Stomach (tissue), 9 donors: ENCODE results near the gene PDK3. TPM values are rescaled to one million over a fixed set of nuclear protein-coding genes. Genes with fewer than 3 reads are reported as not detected.

Source experiments
- DNase-seq, 2 donors: peaks; one replicate each; pipeline versions ENCODE4 v3.0.0 to v3.0.0-alpha.2; 2013 to 2019
- H3K27ac ChIP-seq, 5 donors: fragments of 200-600 bp in 4 of 5; sonication (generic) in 4 of 5; one replicate each; pipeline ENCODE4 v1.5.1; 2013 to 2019; ENCODE audit warnings: mild to moderate bottlenecking in 1 of 5, moderate library complexity in 1 of 5
- H3K27me3 ChIP-seq, 3 donors: fragments of 200-600 bp; sonication (generic); one replicate each; pipeline ENCODE4 v1.5.1; 2017 to 2019; ENCODE audit warnings: mixed run types in 1 of 3
- H3K36me3 ChIP-seq, 4 donors: fragments of 200-600 bp; sonication (generic); 1 replicate in 3 of 4; 2 replicates in 1 of 4; pipeline ENCODE4 v1.5.1; 2016 to 2019
- H3K4me1 ChIP-seq, 4 donors: fragments of 200-600 bp; sonication (generic); one replicate each; pipeline ENCODE4 v1.5.1; 2016 to 2019
- H3K4me3 ChIP-seq, 4 donors: fragments of 200-600 bp; sonication (generic) in 3 of 4; one replicate each; pipeline ENCODE4 v1.5.1; 2016 to 2019; ENCODE audit warnings: mild to moderate bottlenecking in 1 of 4
- H3K9me3 ChIP-seq, 4 donors: fragments of 200-600 bp; sonication (generic); one replicate each; pipeline ENCODE4 v1.5.1; 2016 to 2019
- CTCF ChIP-seq, 7 experiments: fragments of 450-650 bp in 4 of 7; fragments of 200-600 bp in 3 of 7; sonication (generic) in 3 of 7; IDR thresholded peaks; one replicate each; pipeline ENCODE4 v1.5.1; 2016 to 2019; ENCODE audit warnings: antibody characterized with exemption in 7 of 7, control low read depth in 2 of 7, mild to moderate bottlenecking in 1 of 7
- EP300 ChIP-seq: sonication (generic); formaldehyde crosslinking; IDR thresholded peaks from one replicate; pipeline ENCODE4 v1.6.1; 2017; ENCODE audit warnings: antibody characterized with exemption
- POLR2A ChIP-seq, 4 donors: fragments of 450-650 bp; IDR thresholded peaks; one replicate each; pipeline ENCODE4 v1.6.1; 2016; ENCODE audit warnings: antibody characterized with exemption in 4 of 4, control low read depth in 2 of 4, mild to moderate bottlenecking in 1 of 4, moderate library complexity in 1 of 4
- POLR2AphosphoS5 ChIP-seq, 3 donors: sonication (generic); formaldehyde crosslinking; IDR thresholded peaks; one replicate each; pipeline ENCODE4 v1.6.1; 2016; ENCODE audit warnings: antibody characterized with exemption in 3 of 3
- WGBS, 5 donors: extraction: QIAGEN DNeasy Blood & Tissue Kit in 3 of 5; methylation state at CpG; one replicate each; pipeline versions ENCODE4 v1.1.5 to v1.1.7; 2013 to 2018; 5-methylcytosine and 5-hydroxymethylcytosine counted together
- intact Hi-C: fragments of 100-400 bp; cut with DNase I; formaldehyde crosslinking; loops from one replicate; pipeline ENCODE4 v1.15.1; 2023; ENCODE audit warnings: low total_unique reads
- polyA plus RNA-seq, 3 donors: library from polyadenylated mRNA; stranded (reverse); fragments of 200-250 nt; gene quantifications; one replicate each; pipeline ENCODE4 v1.2.3, GENCODE V29; 2013
- total RNA-seq, 5 donors: library from RNA; depleted of rRNA; stranded (reverse); fragments of >200 nt; gene quantifications; one replicate each; pipeline versions ENCODE4 v1.1.0 to v1.2.3, GENCODE V29; 2014 to 2016
- donor health status: healthy with polysubstance abuse.
- donor health status: Bipolar disorder and iron deficiency.
- donor health status: healthy.

Gene PDK3
- total and polyA plus RNA-seq, 8 donors, result 0.29 to 81.1 (median 5.1) TPM

GRCh38 chrX:24428516-24428915 lies 36.6 kb upstream of the PDK3 start:
- Histone ChIP-seq H3K4me1 (peaks cover 0 to 18% (median 0%) of the 10 kb centered on the region in 4 donors), H3K36me3 (no peaks in the 10 kb centered on the region), H3K9me3 (no peaks in the 10 kb centered on the region), H3K27me3 (no peaks in the 10 kb centered on the region), H3K27ac (peak overlapping the region in 2 of 5 donors; percentile 67 to 78), H3K4me3 (no peak overlapping the region)
- 67 to 89% (median 81%) methylated on average over 4 of the region's 4 CpGs for WGBS, 5 donors
- TF ChIP-seq POLR2AphosphoS5 (IDR thresholded peaks at IDR 0.05), result no peak
- TF ChIP-seq CTCF (IDR thresholded peaks at IDR 0.05), result no peak
- TF ChIP-seq EP300, result no peak
- TF ChIP-seq POLR2A (IDR thresholded peaks at IDR 0.05), result no peak
- intact Hi-C loops, result no loop called here
- DNase-seq, result no peak

- Histone ChIP-seq H3K4me1 (no peaks in the 10 kb centered on the region), H3K4me3 (no peak overlapping the region), H3K27me3 (peaks cover 0 to 5% (median 0%) of the 10 kb centered on the region in 3 donors), H3K9me3 (no peaks in the 10 kb centered on the region), H3K36me3 (no peaks in the 10 kb centered on the region), H3K27ac (no peak overlapping the region)
- no peak for DNase-seq
- intact Hi-C loops, result no loop called here
- TF ChIP-seq CTCF (IDR thresholded peaks at IDR 0.05) (no peak), EP300 (no peak), POLR2AphosphoS5 (IDR thresholded peaks at IDR 0.05) (no peak), POLR2A (IDR thresholded peaks at IDR 0.05) (no peak)
Observed at GRCh38 chrX:24435060-24435459, 30.0 kb upstream of the PDK3 start.

- H3K36me3 ChIP-seq, result no peaks in the 10 kb centered on the region
- H3K4me1 ChIP-seq, result no peaks in the 10 kb centered on the region
- H3K27me3 ChIP-seq, result no peaks in the 10 kb centered on the region
- no peak overlapping the region for H3K27ac ChIP-seq
- DNase-seq, result no peak
- H3K4me3 ChIP-seq, result no peak overlapping the region
- TF ChIP-seq EP300 (no peak), CTCF (IDR thresholded peaks at IDR 0.05) (no peak), POLR2AphosphoS5 (IDR thresholded peaks at IDR 0.05) (no peak), POLR2A (IDR thresholded peaks at IDR 0.05) (no peak)
- intact Hi-C loops, result no loop called here
- 59 to 95% (median 69%) methylated on average over 4 of the region's 4 CpGs for WGBS, 5 donors
- no peaks in the 10 kb centered on the region for H3K9me3 ChIP-seq
Observed at GRCh38 chrX:24443918-24444317, 21.2 kb upstream of the PDK3 start.

- Histone ChIP-seq H3K4me3 (no peak overlapping the region), H3K36me3 (no peaks in the 10 kb centered on the region), H3K4me1 (no peaks in the 10 kb centered on the region), H3K27ac (no peak overlapping the region), H3K9me3 (no peaks in the 10 kb centered on the region), H3K27me3 (no peaks in the 10 kb centered on the region)
- TF ChIP-seq POLR2AphosphoS5 (IDR thresholded peaks at IDR 0.05), result no peak
- no peak for TF ChIP-seq POLR2A (IDR thresholded peaks at IDR 0.05)
- TF ChIP-seq EP300, result no peak
- TF ChIP-seq CTCF (IDR thresholded peaks at IDR 0.05), result no peak
- no peak for DNase-seq
- 73 to 95% (median 86%) methylated on average over 4 of the region's 4 CpGs for WGBS, 5 donors
- intact Hi-C loops, result no loop called here
Observed at GRCh38 chrX:24444645-24445044, 20.4 kb upstream of the PDK3 start.
